Stimulated activated CD8-positive, alpha-beta memory T cell treated with anti-CD3 and anti-CD28 coated beads, Interleukin-2, amount 100 ng/mL, for 48 hours (primary cell): Measurements from ENCODE around the gene FUNDC1.
A peak's percentile ranks its signal among the peaks of the same experiment; 100 is the strongest.
"Not testable (repeated sequence)": the region's sequence is repeated elsewhere in the genome, so short reads cannot be mapped to it uniquely, and the experiment has no call there.

Experiments used
- DNase-seq, 2 donors: peaks; one replicate each; pipeline ENCODE4 v3.0.0-alpha.2; 2020; ENCODE audit warnings: low read depth in 2 of 2

FUNDC1 gene, protein sequence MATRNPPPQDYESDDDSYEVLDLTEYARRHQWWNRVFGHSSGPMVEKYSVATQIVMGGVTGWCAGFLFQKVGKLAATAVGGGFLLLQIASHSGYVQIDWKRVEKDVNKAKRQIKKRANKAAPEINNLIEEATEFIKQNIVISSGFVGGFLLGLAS

DNA sequence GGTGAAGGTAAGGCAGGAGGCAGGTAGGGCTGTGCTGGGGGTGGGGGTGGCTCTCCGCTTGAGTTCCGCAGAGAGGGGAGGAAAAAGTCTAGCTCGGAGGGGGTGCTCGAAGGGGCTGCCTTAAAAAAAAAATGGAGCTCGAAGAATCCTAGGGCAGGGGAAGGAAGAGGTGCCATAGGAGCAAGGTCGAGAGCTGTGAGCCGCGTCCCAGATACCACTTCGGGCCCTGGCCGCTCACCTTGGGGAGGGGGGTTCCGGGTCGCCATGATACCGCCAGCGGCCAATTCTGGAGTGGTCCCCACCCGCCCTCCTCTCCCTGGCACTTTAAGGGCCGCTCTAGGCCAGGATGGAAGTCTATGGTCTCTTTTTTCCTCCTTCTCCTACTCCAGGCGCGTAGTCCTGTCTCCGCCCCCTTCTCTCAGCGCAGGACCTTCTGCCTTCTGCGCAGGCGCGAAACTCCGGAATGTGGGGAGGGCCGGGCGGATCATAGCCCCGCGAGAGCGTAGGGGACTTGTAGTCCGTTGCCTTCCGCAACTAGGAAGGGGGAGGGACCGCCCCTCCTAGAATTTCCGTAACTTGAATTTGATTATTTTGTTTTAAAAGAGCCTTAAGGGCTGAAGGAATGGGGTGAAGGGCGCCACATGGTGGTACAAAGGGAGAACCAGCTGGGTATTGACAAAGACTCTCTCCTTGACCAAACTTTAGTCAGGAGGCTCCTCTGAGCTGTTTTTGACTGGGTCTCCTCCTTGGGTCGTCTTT is at the start of gene FUNDC1:
FUNDC1 (minus strand) TSS at position 293 of the 759 bp plus-strand sequence; CDS start at position 266, 27 bp downstream.
- peak; percentile 81 to 90 for DNase-seq

DNA sequence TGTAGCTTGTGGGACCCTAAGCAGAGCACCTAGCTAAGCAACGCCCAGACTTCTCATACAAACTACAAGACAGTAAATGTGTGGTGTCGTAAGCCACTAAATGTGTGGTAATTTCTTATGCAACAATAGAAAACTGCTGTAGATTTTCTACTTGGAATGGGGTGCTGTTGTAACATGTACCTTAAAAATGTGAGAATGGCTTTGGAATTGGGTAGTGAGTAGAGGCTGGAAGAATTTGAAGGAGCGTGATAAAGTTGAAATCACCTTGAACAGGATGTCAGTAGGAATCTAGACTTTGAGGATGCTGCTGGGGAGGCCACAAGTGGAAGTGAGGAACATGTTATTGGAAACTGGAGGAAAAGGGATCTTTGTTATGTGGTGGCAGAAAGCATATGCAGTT is 43.2 kb upstream of the FUNDC1 start:
- DNase-seq, result no peak

DNA sequence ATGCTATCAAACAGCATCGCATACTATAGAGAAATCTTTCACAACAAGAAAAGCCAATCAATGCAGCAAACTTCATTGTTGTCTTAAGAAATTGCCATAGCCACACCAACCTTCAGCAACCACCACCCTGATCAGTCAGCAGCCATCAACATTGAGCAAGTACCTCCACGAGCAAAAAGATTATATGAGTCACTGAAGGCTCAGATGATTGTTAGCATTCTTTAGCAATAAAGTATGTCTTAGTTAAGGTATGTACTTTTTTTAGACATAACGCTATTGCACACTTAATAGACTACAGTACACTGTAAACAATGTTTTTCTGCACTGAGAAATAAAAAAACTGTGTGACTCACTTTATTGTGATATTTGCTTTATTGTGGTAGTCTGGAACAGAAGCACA is 37.8 kb upstream of the FUNDC1 start:
- no peak for DNase-seq

DNA sequence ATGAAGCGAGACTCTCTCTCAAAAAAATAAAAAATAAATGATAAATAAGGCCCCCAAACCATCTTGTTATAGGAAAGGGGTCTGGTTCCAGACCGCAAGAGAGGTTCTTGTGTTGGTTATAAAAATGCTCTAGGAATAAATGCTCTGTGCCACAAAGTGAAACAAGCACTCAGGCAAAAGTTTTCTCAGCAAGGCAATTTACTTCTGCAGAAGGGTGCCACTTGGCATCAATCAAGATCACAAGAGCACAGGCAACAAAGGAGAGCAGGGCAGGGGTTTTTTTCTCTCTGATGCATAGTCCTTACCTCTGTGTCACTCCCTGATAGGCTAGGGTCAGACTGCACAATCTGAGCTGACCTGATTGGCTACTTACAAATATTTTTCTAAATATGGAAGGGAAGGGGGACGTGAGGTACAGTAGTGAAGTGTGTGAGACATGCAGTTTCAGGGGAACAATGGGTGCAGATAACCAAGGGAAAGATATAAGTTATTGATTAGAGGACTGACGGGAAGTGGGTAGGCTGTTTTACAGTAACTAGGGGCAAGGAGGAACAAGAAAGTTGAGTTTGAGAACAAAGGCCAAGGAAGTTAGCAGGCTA is 29.8 kb upstream of the FUNDC1 start:
- DNase-seq, result no peak

DNA sequence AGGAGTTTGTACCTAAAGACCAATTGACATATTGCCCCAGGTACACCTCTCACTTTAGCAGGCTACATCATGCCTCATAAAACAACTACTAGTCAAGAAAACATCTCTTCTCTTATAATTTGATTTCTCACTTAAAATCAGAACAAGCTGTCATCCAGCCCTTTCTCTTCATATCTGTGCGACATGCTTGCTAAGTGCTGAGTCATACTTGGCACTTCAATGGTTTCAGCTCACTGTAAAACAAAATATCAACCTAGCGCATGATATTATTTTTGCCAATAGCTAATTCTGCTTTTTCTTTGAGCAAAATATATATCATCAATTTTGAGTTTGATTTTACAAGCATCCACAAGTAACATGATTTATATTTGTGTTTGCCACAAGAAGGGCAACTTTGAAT is 27.9 kb upstream of the FUNDC1 start:
- DNase-seq, result no peak

DNA sequence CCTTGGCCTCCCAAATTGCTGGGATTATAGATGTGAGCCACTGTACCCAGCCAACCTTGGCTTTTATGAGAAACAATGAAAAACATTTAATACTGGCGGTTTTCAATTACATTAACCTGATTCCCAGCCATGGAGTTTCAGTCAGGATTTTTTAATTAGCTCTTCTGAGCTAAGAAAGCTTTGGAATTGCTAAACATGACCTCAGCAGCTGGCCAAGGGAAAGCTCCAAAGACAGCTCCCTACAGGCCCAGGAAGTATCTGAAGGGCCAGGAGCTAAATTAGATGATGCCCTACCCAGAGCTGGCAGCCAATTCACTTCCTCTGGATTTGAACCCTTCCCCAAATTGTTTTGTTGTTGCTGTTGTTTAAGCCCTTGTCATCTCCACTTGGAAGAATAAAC is 26.5 kb upstream of the FUNDC1 start:
- DNase-seq, result no peak

DNA sequence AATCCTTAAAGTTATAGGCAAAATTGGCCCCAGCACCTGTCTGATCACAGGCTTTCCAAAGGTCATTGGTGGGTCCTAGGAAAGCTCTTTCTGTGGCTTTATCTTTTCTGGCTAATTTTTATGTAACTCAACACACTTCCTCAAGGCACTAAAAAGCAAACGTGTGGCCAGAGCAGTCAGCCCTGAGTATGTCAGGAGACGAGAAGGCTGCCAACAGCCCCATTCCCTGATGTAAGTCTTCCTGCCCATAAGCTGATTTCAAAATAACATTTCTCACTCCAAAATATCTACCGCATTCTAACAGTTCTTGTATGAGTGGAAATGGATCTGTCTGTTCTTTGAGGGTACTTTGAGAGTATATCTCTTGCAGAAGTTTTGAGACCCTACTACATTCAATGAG is 25.5 kb upstream of the FUNDC1 start:
- no peak for DNase-seq

DNA sequence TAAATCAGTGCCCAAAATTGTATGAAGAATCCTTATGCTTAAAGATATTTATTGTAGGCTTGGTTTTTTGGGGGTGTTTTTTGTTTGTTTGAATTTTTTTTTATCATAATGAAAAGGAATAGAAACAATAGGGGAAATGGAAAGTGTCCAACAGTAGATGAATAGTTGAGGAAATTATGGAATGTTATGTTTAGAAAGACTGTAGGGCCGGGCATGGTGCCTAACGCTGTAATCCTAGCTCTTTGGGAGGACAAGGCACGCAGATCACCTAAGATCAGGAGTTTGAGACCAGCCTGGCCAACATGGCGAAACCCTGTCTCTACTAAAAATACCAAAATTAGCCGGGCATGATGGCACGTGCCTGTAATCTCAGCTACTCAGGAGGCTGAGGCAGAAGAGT is 19.2 kb upstream of the FUNDC1 start:
- DNase-seq, result not testable (repeated sequence)

DNA sequence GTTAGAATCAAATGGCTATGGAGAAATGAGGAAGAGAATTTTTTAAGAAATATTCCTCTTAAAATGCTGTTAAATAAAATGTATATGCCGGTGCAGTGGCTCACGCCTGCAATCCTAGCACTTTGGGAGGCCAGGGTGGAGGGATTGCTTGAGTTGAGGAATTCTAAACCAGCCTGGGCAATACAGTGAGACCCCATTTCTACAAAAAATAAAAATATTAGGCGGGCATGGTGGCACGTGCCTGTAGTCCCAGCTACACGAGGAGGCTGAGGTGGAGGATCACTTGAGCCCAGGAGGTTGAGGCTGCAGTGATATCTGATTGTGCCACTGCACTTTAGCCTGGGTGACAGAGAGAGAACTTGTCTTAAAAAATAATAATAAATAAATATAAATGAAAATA is 7.9 kb upstream of the FUNDC1 start:
- DNase-seq, result no peak

DNA sequence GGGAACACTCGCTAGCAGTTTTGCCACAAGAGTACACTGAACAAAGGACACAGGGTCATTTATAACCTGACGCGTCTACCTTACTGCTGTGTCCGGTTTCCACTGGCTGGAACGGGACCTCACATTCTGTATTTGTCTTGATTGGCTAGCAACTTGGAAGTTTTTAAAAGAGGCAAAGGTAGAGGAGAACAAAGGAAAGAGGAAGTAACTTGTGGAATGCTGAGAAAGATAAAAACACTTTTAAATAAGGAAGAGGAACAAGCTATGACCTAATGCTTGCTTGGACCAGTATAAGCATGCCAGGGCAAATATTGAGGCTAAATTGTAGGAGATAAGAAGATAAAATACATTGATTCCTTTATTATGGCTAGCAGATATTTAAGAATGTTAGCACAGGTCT is 2.8 kb upstream of the FUNDC1 start:
- not testable (repeated sequence) for DNase-seq

DNA sequence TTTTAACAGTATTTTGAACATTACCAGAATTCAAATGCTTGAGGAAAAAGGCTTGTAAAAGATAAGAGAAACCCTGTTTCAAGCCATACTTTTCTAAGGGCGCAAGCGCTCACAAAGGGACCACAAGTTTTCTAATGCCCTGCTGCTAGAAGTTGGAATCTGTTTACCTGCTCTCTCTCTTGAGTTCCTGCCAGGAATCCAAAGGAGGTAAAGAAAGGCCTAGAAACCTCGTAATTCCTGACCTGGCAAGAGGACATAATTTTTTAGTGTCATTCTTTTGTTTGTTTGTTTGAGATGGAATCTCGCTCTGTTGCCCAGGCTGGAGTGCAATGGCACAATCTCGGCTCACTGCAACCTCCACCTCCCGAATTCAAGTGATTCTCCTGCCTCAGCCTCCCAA is 1.4 kb upstream of the FUNDC1 start:
- DNase-seq, result no peak

DNA sequence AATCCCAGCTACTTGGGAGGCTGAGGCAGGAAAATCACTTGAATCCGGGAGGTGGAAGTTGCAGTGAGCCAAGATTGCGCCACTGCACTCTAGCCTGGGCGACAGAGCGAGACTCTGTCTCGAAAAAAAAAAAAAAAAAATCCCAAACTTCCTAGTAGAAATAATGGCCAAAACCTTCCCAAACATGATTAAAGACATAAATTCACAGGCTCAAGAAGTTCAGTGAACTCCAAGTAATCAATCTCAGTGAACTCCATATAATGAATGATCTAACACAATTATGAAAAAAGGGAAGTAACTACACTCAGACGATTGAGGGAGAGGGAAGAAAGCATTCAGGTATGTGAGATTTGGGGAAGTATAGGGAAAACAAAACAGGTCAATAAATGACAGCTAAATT is 6.5 kb downstream of the FUNDC1 start:
- no peak for DNase-seq

DNA sequence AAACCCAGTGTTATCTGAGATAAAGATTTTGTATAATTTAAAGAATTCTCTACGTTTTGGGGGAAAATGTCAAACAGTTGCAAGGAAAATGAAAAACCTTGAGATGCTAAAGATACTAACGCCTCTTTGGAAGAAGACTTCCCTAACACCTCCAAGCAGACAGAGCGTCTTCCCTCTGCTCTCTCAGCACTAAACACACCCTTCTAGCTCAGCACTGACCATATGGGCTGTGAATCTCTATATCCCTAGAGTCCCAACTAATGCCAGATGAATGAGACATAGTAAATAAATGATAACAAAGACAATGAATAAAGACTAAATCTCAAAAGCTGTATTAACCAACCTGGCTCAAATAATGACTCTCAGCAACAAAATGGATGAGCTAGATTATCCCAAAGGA is 13.3 kb downstream of the FUNDC1 start:
- no peak for DNase-seq

DNA sequence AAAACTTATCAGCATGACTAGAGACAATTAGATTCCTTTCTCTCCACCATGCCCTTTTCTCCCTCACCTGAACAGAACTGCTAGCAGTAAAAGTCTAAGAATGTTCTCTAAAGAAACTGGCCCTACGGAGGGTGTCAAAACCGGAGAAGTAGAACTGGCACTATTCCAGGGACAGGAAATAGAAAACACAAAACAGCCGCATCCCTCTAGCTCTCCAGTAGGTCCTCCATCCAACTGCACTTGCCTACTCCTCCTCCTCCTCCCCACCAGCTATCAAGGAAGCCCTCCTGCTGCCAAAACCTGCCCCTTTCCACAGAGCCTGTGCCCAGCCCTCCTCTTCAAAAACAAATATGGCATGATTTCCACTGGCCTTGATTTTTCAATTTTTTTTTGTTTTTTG is 28.4 kb downstream of the FUNDC1 start:
- DNase-seq, result no peak

DNA sequence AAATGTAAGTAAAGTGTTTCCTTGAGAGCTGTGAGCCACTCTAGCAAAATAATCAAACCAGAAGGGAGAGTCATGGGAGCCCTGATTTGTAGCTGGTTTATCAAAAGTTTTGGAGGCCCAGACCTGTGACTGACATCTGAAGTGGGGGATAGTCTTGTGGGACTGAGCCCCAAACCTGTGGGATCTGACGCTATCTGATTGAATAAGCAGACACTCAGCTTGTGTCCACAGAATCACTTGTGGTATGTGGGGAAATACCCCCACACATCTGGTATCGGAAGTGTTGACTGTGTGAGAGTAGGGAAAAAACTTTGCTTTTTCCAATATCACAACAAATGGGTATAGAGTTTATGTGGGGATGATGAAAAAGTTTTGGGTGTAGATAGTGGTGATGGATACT is 35.4 kb downstream of the FUNDC1 start:
- no peak for DNase-seq

DNA sequence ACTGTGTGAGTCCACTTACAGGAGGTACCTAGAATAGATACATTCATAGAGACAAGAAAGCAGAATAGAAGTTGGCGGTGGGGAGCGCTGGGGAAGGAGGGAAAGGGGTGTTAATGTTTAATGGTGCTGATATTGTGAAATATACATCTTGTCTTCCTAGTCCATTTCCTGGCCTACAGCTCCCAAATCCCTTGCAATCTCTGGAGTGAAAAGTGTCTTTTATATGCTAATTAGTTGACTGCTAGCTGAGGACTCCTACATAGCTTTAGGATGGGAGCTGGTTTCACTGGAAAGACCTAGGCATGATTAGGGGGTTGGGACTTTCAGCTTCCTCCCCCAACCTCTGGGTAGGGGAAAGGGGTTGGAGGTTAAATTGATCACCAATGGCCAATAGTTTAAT is 36.0 kb downstream of the FUNDC1 start:
- no peak for DNase-seq

DNA sequence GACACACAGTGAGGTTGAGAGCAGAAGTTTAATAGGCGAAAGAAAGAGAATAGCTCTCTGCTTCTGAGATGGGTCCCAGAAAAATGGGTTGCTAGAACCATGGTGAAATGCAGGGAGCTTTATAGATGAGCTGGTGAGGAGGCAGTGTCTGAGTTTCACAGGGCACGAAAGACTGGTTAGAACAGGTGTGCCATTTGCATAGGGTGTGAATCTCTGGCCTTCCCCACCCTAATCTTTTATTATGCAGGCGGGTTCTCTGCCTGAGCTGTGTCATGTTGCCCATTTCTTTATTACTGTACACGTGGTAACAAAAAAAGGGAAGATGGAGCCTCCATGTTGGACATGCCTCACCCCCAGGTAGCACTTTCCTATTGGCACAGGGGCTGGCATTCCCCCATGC is 39.1 kb downstream of the FUNDC1 start:
- no peak for DNase-seq

DNA sequence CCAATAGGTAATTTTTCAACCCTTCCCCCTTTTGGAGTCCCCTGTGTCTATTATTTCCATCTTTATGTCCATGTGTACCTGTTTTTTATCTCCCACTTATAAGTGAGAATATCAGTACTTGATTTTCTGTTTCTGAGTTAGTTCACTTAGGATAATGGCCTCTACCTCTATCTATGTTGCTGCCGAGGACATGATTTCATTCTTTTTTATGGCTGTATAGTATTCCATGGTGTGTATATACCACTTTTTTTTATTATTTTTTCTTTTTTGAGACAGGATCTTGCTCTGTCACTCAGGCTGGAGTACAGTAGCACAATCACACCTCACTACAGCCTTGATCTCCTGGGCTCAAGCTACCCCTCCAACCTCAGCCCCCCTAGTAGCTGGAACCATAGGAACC is 47.6 kb downstream of the FUNDC1 start:
- no peak for DNase-seq

DNA sequence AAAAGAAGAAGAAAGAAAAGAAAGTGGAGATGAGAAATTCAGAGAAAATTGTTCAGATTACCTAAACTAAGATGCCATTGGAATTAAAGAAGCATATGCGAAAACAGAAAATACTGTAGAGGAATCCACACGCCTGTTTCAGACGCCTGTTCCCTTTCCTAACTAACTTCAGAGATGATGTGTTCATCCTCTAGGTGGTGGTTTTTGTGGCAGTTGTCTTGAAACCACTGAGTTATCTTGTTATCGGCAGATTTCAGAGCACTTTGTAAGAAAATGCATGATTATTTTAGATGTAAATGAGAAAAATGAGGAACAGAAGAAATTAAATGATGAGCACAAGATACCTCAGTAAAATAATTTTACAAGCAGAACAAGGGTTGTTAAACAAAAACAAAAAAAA is 48.3 kb downstream of the FUNDC1 start:
- no peak for DNase-seq

DNA sequence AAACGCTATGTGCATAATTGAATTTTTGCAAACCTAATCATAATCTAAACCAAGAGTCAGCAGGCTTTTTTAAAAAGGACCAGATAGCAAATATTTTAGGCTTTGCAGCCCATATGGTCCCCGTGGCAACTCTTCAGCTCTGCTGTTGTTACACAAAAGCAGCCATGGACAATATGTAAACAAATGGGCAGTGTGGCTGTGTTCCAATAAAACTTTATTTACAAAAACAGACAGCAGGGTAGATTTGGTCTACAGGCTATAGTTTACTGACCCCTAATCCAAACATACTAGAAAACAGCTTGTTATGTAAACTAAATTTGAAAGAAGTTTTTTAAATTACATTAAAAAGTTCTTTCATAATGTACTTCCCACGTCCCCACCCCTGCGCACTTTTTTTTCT is 53.1 kb downstream of the FUNDC1 start:
- no peak for DNase-seq

DNA sequence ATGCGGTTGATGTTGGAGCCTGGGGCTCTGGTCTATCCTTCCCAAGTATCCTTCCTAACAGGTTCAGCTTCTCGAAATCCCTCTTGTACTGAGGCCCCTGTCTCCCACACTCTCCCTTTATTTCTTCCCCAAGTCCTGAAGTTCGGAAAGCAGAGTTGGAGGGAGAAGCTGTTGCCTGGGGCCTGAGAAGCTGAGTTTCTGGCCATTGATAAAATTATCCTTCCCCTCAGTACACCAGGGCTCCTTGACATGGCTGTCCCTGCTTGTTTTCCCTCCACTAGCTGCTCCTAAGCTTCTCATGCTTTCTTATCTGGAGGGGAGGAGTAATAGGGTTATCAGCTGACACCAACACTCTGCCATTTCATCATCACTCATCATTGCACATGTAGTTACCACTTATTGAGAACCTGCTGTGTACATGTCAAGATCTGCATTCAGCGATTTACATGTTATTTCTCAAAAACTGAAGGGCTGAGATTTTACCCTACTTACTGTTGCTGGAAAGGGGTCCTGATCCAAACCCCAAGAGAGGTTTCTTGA is 58.0 kb downstream of the FUNDC1 start:
- no peak for DNase-seq

DNA sequence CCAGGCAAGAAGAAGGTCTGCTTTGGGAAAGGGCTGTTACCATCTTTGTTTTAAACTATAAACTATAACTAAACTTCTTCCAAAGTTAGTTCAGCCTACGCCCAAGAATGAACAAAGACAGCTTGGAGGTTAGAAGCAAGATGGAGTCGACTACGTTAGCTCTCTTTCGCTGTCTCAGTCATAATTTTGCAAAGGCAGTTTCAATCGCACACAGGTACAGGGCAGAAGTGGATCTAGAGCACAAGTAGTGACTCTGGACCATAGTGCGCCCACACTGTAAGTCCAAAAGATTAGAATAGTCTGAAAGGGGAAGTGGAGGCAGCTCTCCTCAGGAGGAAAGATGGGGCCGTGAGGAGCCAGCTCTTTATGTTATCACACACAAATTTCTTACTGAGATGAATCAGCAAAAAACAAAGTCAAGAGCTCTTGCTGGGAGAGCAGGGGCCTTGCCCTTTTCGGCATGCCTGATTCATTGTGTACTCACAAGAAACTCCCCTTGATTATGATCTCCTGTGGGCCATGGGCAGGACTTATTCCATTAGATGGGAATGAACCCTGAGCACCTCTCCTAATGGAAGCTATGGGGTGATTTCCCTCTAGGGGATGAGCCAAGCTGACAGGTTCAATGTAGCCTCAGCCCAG is 58.6 kb downstream of the FUNDC1 start:
- no peak for DNase-seq

DNA sequence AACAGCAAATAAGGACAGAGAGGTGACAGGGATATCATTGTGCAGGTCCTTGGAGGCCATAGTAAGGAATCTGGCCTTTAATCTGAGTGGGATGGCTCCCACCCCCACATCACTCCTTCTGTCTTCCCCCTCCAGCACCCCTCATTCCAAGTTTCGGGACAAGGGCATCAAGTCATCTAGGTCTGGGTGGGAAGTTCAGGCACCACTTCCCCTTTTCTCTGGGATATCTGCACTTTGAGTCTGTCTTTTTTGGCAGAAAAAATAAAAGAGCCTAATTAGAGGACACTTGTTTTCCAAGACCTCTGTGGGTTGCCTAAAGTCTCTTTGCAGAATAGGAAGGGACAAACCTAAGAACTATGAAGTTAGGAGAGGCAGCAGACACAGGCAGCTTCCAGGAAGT is 60.1 kb downstream of the FUNDC1 start:
- no peak for DNase-seq
